A549 (cell line): ENCODE results near the gene KIF5B. TPM values are rescaled to one million over a fixed set of nuclear protein-coding genes. Genes with fewer than 3 reads are reported as not detected.

Source experiments
- EHF ChIP-seq: fragments of 250-450 bp; sonication (Bioruptor Pico); IDR thresholded peaks from 2 replicates; pipeline ENCODE4 v1.5.0; 2020; ENCODE audit warnings: mild to moderate bottlenecking
- polyA plus RNA-seq, 4 experiments: library from polyadenylated mRNA; depleted of rRNA in 3 of 4; stranded (reverse); fragments of >200 nt; fragmentation: RNase III in 1 of 4; extraction: RNeasy Plus Mini Kit Qiagen cat#74134 plus additional on column Dnase treatment in 1 of 4; gene quantifications; 2 replicates in 3 of 4; 3 replicates in 1 of 4; pipeline ENCODE4 v1.2.3, GENCODE V29; 2011 to 2017
- small RNA-seq, 6 experiments: library from RNA; depleted of rRNA; stranded (forward); fragments of <200 nt; gene quantifications; one replicate each; pipeline ENCODE3, GENCODE V24; 2012

The KIF5B gene
- polyA plus RNA-seq, 2 of the 4 experiments (the other 2 are of a cell fraction): 81.9 to 124 TPM

DNA sequence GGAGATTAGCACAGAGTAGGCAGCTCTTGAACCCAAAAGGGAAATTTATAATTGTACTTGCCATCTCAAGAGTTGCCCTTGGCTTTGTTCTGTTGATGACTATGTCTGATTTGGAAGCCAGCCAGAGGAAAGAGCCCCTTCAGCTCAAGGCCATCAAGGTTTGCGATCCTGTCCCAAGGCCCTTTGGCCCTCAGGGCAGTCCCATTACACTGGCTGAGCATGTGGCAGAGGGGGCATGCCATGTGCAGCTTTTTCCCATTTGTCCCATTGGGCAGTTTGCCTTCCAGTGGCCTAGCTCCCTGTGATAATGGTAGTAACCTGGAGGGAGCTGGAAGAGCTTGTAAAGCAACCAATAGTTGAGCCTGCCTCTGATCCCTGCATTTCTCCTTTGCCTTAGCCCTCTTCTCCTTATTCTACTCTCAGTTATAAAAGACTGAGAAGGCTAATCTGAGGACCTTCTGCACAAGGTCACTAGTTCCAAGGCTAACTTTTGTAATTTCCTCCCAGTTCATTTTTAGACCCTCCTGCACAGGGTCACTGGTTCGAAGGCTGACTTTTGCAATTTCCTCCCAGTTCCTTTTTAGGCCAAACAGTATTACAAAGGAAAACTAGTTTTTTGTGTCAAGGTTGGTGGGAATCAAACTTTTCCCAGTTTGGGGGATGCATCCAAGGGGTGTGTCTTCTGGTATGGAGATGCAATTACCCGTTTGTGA, 96.6 kb downstream of the KIF5B start (continued):
- TF ChIP-seq EHF (CRISPR knock-in tag): no peak

Small RNA genes lying within 50 kb of the gene (small RNA-seq; reads per million reads assigned to genes)
- gene RF00019 (0 reads per million in 6 experiments), gene RN7SL825P (0 reads per million in 6 experiments)

Other genes starting within 250 kb of the KIF5B start
- 39.0 and 49.3 TPM in 2 replicates for gene ARHGAP12, start 127.6 kb downstream of the KIF5B start, polyA plus RNA-seq (2011; rRNA removed)
- gene ARHGAP12, start 127.6 kb downstream of the KIF5B start, polyA plus RNA-seq (2017; fragmentation: RNase III; extraction: RNeasy Plus Mini Kit Qiagen cat#74134 plus additional on column Dnase treatment): 22.1 to 26.9 TPM (median 24.8 TPM) in 3 replicates